Stimulated activated CD4-positive, alpha-beta T cell treated with anti-CD3 and anti-CD28 coated beads, Interleukin-1b, Interleukin-23, amount 100 ng/mL, for 48 hours (primary cell): ENCODE data around the gene ARHGEF10L.

Source experiments
- DNase-seq: peaks from one replicate; pipeline ENCODE4 v3.0.0-alpha.2; 2020

The ARHGEF10L gene

GRCh38 chr1:17640975-17641374, 101.5 kb downstream of the ARHGEF10L start:
- no peak for DNase-seq

GRCh38 chr1:17642169-17642568, 102.7 kb downstream of the ARHGEF10L start:
- DNase-seq: no peak

GRCh38 chr1:17642943-17643342, 103.4 kb downstream of the ARHGEF10L start:
- DNase-seq: no peak

GRCh38 chr1:17643861-17644703, 104.6 kb downstream of the ARHGEF10L start:
- DNase-seq: no peak

- no peak for DNase-seq
Measured at GRCh38 chr1:17645068-17645911, 105.8 kb downstream of the ARHGEF10L start.

DNA sequence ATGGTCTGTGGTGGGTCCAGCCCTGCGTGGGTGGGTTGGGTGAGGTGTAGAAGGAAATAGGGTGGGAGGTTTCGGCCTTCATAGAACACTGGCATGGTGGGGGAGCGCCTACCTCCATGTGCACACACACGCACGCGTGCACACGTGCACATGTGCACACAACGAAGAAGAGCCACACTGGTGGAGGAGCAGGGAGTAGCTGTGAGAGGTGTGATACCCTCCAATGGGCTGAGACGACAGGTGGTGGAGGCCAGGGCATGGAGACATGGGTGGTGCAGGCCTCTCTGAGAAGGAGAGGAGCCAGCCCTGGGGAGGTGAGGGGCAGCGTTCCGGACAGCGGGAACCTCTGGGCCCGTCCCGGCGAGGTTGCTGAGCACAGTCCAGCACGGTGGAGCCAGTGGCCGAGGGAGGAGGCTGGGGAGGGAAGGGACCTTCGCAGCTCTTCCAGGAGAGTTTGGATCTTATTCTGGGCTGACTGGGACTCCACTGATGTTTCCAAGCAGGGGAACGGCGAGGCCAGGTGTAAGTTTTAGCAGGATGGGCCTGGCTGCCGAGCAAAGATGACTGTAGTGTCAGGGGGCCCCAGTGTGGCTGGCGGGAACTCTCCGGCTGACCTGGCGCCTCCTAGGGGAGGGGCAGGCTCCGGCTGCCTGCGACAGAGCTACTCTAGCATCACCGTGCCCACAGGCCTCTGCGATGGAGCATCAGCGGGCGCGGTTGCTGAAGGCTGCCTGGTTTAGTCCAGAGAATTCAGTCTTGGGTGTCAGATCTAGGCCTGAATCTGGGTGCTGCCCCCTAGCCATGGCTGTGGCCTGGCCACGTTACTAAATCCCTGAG, 107.2 kb downstream of the ARHGEF10L start:
- no peak for DNase-seq

DNA sequence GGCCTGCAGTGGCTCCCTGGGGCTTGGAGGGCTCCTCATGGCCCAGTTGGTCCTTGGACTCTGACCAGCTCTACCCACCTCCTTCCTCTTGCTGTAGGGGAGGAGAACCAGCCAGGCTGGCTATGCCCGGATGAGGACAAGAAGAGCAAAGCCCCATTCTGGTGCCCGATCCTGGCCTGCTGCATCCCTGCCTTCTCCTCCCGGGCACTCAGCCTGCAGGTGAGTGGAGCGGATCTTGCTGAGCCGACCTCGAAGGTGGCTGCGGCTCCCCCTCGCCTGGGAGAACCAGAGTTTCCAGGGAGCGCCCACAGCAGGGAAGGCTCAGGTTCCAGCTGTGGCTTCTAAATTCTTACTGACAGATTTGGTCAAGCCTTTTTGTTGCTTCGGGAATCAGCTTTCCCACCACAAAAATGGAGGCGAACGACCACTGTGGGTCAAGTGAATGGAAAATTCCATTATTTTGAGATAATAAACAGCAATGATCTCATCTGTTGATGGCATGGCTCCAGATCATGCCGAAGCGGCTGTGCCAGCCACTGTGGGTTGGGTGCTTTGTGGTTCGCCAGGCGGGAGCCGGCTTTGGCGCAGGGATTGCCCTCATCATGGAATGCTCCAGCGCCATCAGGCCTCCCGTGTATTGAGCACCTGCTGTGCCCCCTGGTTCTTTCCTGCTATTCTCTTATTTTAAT, 109.1 kb downstream of the ARHGEF10L start:
- no peak for DNase-seq

DNA sequence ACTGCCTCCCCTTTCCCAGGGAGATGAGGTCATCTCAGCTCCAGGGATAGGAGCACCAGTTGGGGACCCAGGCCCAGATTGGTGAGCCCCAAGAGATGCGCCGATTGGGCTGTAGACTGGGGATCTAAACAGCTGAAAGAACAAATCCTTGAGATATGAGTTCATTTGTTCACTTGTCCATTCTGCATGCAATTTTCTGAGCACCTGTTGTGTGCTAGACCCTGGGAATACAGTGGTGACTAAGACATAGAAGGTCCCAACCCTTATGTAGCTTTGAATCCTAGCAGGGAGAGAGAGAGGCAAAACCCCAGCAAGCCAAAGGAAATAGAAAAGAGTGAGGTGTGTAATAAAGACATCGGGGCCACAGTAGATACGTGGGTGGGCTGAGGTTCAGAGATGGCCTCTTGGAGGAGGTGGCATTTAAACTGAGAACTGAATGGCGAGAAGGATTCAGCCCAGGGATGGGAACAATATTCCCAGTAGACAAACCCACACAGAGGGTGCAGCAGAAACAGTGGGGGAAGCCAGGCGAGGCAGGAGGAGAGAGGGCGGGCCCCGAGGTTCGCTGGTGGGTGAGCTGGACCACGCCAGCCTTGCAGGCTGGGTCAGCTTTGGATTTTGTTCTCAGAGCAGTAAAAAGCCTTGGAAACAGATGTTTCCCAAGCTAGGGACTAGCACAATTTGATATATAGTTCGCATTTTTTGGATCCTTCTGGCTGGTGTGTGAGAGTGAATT, 110.0 kb downstream of the ARHGEF10L start:
- no peak for DNase-seq

DNA sequence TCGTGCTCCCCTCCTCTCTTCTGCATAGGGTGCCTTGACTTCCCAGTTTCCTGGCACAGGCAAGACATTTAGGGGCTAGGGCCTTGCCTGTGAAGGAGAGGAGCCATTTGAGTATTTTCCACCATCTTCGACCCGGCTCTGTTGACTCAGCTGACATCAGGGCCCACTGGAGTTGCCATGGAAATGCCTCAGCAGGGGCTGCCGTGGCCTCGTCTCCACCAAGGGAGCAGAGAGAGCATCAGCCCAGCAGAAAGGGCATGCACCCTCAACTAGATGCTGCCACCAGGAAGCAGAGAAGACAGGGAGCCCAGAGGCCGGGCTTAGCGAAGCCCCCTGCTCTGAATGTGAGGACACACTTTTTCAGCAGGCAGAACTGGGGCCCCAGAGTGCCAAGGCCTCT, 113.8 kb downstream of the ARHGEF10L start:
- DNase-seq: no peak

- DNase-seq: peak; percentile 14
Measured at GRCh38 chr1:17653728-17654351, 114.3 kb downstream of the ARHGEF10L start.

DNA sequence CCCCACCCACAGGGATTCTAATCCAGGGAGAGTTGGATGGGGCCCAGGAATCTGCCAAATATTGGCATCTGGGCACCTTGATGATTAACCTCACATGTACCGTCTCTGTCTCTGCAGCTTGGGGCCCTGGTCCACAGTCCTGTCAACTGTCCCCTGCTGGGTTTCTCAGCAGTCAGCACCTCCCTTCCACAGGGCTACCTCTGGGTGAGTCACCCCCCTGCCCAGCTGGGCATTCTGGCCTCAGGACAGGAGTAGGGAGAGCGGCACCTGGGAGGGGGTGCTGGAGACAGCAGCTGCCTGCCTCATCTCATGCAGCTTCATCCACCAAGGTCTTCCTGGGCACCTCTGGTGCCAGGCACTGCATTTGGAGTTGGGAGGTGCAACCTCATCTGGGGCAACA, 115.0 kb downstream of the ARHGEF10L start:
- no peak for DNase-seq

- no peak for DNase-seq
Measured at GRCh38 chr1:17655169-17655568, 115.7 kb downstream of the ARHGEF10L start.

GRCh38 chr1:17655922-17656321, 116.4 kb downstream of the ARHGEF10L start:
- no peak for DNase-seq

DNA sequence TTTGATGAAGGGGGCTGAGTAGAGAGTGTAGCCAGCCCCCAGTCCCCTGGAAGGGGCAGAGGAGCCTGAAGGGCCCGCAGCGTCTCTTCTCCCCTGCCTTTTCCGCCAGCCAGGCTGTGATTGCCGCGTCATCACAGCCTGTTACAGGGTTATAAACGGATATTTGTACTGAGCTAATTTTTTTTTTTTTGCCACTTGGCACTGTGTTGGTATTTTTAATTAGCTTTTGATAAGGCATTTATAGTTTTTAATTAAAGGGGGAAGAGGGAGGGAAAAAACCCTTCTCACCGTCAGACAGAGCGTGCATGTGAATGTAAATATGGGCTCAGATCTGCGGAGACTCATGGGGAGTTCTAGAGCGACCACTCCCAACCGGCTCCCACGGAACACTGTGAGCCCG, 117.9 kb downstream of the ARHGEF10L start:
- no peak for DNase-seq

DNA sequence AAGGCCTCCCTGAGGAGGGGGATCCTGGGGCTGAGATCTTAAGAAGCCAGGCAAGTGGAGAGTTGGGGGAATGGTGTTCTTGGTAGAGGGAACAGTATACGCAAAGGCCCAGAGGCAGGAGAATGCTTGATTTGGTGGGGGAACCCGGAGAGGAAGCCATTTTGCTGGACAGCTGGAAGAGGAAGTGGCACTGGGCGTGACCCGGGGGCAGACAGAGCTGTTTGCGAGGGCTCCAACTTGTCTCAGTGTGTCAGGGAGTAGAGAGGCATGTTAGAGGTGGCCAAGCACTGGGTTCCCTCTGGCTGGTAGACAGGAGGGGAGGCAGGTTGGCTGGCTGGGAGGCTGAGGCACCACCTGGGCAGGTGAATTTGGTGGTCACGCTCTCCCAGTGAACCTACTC, 119.3 kb downstream of the ARHGEF10L start:
- DNase-seq: no peak

DNA sequence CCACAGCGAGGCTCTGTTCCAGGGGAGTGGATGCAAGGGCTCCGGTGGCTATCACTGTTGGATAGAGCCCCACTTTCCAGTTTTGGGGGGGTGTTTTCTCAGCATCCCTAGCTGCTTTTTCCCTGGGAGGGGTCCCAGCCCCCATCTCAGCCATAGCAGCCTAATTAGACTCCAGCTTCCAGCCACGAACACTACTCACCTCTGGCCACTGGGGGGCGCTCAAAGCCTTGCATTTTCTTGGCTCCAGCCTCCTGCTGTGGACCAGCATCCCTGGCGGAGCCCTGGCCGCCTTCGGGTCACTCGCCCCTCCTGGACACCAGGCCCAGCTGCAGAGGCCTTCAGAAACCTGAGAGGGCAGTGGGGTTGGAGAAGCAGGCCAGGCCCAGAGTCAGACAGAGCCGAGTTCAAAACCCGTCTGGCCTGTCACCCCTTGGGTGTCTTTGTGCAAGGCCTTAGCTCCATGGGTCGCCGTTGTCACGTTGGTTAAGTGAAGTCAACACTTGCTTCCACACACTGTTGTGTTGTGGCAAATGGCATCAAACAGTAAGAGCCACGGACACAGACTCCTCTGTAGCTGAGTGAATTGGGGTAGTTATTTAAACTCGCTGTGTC, 122.2 kb downstream of the ARHGEF10L start:
- peak; percentile 58 for DNase-seq

DNA sequence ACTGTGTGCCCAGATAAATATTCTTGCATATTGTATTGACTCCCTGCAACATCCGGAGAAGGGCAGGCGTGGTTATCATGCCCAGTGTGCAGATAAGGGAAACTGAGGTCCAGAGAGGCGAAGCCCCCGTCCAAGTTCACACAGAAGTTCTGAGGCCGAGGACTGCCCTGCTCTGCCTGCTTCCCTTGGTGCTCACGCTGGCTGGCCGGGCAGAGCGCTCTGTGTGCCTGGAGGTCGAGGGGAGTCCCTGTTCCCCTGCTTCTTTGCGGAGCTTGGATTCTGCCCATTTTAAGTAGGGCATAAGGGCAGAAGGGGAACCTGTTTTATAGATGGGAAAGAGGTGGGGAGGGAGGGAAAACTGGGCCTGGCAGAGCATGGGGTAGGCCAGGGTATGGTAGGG, 122.8 kb downstream of the ARHGEF10L start:
- no peak for DNase-seq

- no peak for DNase-seq
Measured at GRCh38 chr1:17662786-17663185, 123.3 kb downstream of the ARHGEF10L start.

- DNase-seq: no peak
Measured at GRCh38 chr1:17663646-17664045, 124.1 kb downstream of the ARHGEF10L start.

DNA sequence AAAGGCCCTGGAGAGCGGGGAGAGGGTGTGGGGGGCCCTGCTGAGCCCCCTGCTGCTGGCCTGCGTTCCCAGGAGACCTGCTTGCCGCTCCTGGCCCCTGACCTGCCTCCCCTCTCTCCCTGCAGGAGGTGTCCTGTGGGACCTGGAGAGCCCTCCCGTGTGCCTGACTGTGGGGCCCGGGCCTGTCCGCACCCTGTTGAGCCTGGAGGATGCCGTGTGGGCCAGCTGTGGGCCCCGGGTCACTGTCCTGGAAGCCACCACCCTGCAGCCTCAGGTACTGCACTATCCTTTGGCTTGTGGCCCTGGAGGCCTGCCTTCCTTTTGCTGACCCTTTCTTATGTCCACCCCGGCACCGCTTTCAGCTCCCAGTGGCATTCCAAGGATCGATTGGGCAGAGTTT, 124.8 kb downstream of the ARHGEF10L start:
- no peak for DNase-seq

- no peak for DNase-seq
Measured at GRCh38 chr1:17665054-17665453, 125.6 kb downstream of the ARHGEF10L start.
